Forelimb muscle (tissue), 1 donor: ENCODE data around the gene DMWD. TPM values are rescaled to one million over a fixed set of nuclear protein-coding genes. Genes with fewer than 3 reads are reported as not detected.
A peak's percentile ranks its signal among the peaks of the same experiment; 100 is the strongest.

Experiments used
- DNase-seq: peaks from one replicate; pipeline ENCODE4 v3.0.0-alpha.2; 2013; ENCODE audit warnings: low read depth
- polyA plus RNA-seq: library from polyadenylated mRNA; unstranded; fragments of 120-200 nt; gene quantifications from one replicate; pipeline ENCODE4 v1.2.1, GENCODE V29; 2013; ENCODE audit not compliant: insufficient read length

DMWD gene, protein sequence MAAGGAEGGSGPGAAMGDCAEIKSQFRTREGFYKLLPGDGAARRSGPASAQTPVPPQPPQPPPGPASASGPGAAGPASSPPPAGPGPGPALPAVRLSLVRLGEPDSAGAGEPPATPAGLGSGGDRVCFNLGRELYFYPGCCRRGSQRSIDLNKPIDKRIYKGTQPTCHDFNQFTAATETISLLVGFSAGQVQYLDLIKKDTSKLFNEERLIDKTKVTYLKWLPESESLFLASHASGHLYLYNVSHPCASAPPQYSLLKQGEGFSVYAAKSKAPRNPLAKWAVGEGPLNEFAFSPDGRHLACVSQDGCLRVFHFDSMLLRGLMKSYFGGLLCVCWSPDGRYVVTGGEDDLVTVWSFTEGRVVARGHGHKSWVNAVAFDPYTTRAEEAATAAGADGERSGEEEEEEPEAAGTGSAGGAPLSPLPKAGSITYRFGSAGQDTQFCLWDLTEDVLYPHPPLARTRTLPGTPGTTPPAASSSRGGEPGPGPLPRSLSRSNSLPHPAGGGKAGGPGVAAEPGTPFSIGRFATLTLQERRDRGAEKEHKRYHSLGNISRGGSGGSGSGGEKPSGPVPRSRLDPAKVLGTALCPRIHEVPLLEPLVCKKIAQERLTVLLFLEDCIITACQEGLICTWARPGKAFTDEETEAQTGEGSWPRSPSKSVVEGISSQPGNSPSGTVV
- 46.3 TPM for polyA plus RNA-seq

GRCh38 chr19:45792470-45793177 is at the start of gene DMWD:
DMWD (minus strand) TSS chr19:45792845; CDS start chr19:45792756, 89 bp downstream.
- peak; percentile 95 for DNase-seq

- no peak for DNase-seq
These were observed 49.6 kb upstream of the DMWD start for GRCh38 chr19:45842198-45842597.

DNA sequence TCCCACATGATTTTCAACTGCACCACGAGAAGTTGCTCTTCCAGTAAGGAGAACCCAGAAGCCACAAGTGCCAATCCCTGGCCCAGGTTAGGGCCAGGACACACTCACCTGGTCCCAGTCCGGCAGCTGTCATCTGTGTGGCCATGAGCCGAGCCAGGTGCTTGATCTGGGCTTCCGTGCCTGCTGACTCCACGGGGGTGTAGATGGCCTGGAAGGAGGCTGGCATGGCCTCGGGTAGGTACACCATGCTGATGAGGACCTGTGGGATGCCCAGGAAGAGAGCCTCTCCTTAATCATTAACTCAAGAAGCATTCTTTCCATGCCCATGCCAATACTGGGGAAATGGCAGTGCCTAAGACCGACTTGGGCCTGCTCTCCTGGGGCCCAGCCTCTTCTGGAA is 42.3 kb upstream of the DMWD start:
- no peak for DNase-seq

- DNase-seq = no peak
These were observed 36.3 kb upstream of the DMWD start for GRCh38 chr19:45828945-45829344.

DNA sequence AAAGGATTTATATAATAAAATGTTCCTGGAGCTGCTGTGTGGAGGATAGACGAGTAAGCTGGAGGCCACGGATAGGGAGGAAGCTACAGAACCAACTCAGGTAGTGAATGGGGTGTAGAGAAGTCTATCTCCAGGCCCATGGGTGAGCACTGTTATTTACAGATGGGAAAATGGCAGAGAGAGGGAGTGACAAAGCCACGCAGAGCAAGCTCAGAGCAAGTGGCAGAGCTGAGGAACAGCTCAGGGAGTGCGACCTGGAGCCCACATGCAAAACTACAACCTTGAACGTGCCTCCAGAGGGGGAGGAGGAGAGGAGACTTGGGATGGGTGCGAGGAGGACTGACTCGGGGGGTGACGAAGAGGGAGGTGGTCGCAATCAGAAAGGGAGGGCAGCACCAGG is 35.9 kb upstream of the DMWD start:
- DNase-seq = no peak

- DNase-seq = no peak
These were observed 34.9 kb upstream of the DMWD start for GRCh38 chr19:45827459-45828093.

DNA sequence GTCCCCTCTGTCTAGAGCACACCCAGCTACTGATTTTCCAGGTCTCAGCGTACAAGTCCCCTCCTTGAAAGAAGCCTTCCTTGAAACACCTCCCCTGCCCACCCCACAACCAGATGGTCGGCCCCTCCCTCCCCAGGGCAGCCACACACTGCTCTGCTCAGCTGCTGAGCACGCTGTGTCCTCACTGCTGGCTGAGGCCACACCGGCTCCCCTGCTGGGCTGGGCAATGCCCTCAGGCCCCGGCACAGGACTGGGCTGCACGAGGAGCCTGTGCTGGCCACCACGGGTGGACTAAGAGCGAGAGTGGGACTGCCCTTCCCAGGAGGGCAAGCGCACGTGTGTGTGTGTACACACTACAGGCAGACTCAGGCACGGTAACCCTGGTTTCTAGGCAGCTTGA is 34.3 kb upstream of the DMWD start:
- DNase-seq = no peak

GRCh38 chr19:45825917-45826893 is 33.6 kb upstream of the DMWD start:
- no peak for DNase-seq

GRCh38 chr19:45825263-45825605 is 32.6 kb upstream of the DMWD start:
- DNase-seq = no peak

DNA sequence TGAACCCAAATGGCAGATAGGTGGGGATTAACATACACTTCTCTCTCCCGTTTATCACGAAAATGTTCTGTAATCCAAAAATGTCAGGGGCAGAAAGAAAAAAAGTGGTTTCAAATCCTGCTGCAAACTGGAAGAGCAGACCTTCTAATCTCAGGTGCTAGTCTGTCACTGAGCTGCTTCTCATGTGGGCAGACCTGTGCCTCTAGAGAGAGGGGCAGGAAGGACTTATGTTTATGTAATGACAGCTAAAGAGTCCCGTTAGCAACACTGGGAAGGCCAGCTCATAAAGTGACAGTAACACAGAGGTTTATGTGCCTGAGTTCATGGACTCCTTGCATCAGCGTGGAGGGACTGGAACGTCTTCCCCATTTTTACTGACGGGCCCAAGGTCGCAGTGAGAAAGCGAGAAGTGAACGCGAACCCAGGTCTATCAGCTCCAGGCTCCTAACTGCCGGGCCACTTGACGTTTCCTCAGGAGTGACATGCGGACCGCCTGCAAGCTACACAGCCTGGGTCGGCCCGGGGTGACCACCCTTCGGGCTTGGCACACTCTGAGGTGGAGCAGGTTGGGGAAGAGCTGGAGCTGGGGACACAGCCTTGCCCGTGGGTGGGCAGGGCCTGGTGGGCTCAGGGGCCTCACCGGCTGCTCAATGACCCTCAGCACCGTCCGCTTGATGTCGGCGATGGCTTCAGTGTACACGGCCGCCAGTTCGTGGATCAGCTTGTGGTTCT is 32.1 kb upstream of the DMWD start:
- DNase-seq = no peak

DNA sequence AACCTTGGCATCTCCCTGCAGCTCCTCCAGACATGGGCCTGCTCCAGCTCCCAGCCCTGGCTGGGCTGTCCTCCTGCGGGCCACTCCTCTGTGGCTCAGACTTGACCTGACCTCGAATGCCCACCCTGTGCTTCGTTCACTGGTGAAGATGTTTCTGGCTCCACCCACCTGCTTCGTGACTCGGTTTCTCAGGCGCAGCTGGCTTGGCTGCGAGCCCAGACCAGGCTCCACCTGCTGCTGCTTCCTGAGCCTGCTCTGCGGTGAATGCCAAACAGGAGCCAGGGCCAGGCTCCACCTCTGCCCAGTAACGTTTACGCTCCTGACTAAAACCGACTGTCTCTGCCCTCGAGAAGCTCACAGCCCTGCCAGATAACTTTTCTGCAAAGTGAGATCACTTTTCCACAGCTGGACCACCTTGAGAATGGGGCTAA is 31.4 kb upstream of the DMWD start:
- DNase-seq = no peak

- no peak for DNase-seq
These were observed 30.5 kb upstream of the DMWD start for GRCh38 chr19:45823182-45823581.

DNA sequence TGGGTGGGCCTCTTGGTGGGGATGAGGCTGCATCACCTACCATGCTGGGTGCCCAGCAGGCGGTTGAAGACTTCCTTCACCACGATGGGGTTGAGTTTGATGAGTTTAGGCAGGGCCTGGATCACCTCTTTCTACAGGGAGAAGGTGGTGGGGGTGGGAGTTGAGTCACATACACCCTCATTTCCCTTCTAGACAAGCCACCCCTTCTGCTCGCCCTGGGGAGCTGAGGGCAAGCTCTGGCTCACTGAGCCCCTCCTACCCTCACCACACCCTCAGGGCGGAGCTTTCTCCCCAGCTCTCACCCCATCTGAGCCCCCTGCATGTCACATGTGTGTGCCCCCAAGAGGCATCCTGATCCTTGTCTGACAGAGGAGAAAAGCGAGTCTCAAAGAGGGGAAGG is 30.1 kb upstream of the DMWD start:
- DNase-seq = no peak

GRCh38 chr19:45821570-45821969 is 28.9 kb upstream of the DMWD start:
- DNase-seq = no peak

DNA sequence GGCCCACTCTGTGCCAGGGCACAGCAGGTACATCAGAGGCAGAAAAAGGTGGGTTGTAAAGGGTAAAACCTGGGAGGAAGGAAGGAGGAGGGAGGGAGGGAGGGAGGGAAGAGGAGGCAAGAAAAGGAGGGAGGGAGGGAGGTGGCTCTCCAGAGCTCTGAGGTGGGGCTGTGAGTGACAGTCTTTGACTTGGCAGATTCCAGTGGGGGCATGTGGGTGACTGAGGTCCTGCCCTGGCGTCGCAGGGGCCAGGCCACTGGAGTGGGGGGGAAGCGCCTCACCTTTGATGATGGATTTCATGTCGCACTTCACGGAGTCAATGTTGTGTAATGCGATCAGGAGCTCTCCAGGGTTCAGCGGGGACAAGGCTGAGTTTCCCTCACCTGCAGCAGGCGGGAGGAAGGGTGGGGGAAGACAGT is 28.5 kb upstream of the DMWD start:
- no peak for DNase-seq

DNA sequence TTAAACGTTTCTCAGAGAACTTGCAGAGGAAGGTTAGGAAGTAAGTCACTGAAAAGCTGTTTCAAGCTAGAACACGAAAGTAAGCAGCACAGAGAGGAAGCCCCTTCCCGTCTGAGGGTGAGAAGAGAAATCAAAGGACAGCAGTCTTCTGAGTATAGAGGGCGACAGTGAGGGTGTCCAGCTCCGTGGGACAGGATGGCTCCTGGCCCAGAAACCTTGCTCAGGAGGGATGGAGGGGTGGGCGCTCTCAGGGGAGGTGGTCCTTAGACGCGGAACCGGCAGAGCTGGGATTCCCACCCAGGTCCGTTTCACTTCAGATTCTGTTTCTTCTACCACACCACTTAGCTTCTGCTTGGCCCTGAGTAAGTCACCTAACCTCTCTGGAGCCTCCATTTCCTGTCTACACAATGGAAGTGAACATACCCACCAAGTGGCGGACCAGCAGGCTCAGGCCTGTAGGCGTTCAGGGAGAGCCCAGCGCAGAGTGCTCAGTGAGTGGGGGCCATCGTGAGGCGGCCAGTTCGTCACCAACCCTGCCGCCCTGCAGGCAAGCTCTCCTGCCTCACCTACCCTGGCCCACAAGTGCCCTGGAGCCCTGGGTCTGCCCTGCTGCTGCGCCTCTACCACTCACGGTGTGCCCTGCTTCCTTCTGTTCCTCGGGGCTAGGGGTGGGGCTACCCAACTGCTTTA is 27.9 kb upstream of the DMWD start:
- DNase-seq = no peak

- no peak for DNase-seq
These were observed 27.1 kb upstream of the DMWD start for GRCh38 chr19:45819769-45820168.

DNA sequence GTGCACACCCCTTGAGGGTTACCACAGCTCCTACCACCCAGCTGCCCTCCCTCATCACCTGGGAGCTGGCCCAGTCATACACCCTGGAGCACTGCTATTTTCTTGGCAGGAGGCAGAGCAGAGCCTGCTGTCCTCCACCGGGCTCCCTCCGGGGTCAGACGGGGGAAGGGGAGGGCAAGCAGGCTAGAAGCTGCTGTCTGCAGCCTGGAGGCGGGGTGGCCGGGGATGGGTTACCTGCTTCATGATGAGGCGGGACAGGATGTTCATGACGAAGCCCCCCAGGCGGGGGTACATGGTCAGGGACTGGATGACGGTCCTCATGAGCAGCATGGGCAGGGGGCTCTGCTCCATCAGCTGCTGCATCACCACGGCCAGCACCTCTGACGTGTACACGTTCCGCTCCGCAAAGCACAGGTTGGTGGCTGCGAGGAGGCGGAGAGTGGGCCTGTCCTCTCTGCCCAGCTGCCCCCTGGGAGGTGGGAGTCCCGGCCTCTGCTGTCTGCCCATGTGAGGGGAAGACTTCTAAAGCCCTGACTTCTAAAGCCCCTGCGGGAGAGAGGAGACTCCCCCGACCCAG is 25.2 kb upstream of the DMWD start:
- no peak for DNase-seq

GRCh38 chr19:45817010-45817724 is 24.5 kb upstream of the DMWD start:
- peak; percentile 72 for DNase-seq
